Activated CD4-positive, alpha-beta T cell treated with anti-CD3 and anti-CD28 coated beads, Interleukin-2, amount 50 U/mL, for 24 hours (primary cell): ENCODE measurements around the gene GALNT17.

Experiments
- DNase-seq, 2 donors: peaks; one replicate each; pipeline ENCODE4 v3.0.0-alpha.2; 2020; ENCODE audit warnings: low read depth in 1 of 2, low spot score in 1 of 2

The GALNT17 gene

DNA sequence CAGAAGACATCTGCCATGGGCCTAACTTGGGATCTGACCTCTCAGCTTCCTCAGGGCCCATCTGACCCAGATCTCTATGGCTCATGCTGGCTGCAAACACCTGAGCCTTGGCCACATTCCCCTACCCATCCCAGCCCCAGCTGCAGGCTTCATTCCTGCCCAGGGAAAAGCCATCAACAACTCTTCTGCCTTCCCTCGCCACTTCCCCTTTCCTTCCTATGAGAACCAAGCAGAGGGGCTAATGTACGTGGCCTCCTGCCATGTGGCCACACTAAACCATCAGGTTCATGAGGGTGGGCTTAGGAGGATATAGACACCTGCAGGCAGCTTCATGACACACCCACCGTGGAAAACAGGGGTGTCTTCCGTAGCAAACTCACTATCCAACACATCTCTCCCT is 312.2 kb downstream of the GALNT17 start:
- no peak for DNase-seq

DNA sequence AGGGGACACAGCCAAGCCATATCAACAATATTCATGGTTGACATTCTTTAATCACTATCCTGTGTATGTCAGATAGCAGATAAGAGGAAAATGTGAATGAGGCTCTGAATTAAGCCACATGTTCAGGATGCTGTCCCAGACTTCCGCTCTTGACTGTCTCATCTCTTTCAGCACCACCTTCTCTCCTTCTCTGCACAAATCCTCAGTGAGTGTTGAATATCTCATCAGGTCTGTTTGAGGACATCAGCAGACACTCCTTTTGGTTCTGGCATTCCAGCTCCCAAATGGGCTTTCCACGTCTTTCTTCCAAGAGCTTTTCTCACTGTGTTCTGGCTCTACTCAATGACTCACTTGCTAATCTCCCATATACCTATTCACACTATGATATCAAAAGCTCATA is 321.7 kb downstream of the GALNT17 start:
- no peak for DNase-seq

DNA sequence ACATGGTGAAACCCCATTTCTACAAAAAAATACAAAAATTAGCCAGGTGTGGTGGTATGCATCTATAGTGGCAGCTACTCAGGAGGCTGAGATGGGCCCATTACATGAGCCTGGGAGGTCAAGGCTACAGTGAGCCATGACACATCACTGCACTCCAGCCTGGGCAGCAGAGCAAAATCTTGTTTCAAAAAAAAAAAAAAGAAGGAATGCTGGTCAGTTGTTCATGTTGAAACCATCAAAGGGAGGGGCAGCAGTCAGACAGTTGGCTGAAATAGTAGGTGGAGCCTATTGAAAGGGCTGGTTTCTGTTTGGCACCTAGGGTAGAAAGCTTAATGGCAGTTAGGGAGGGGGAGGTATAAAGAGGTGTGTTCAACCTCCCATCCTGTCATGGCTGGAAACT is 323.0 kb downstream of the GALNT17 start:
- no peak for DNase-seq

DNA sequence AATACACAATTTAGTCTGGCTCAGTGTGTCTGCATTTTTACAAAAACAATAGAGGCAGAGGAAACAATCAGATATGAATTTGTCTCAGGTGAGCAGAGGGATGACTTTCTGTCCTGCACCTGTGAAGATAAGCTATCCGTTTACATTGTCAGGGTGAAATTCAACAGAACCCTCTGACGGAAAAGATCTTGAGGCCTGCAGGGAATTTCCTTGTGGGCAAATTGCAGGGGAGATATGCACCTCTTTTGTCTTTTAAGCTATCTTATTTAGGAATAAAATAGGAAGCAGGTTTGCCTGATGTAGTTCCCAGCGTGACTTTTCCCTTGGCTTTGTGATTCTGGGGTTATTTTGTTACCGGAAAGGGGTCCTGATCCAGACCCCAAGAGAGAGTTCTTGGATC is 325.1 kb downstream of the GALNT17 start:
- DNase-seq = no peak

DNA sequence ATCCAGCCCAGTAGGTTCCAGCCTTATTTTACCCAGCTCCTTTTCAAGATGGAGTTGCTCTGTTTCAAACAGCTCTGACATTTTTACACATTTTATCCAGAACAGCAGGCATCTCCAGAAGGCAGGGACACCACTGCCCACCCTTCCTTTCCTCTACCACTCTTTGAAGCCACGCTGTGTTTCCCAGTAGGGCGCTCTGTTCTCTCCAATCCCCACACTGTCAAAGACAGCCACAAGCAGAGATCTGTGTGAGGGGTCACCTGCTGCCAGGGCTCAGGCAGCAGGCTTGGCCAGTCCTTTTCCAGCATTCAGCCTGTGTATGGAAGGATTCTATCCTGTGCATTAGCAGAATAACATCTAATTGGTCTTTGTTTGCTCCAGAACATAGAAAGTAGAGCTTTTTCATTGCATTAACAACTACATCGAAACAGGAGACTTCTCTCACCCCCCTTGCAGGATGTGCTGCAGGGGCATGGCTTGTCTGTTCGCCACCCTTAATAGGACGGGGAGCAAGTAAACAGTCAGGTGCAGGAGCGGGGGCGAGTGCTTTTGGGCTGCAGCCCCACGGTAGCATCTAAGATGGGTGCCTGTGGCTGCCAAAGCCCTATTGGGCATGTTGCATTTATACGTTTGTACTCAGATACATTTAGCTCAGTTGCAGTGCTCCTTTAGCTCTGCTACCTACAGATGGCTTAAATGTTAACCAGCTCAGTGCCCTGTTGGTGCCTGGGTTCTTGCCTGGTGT is 326.1 kb downstream of the GALNT17 start:
- no peak for DNase-seq

DNA sequence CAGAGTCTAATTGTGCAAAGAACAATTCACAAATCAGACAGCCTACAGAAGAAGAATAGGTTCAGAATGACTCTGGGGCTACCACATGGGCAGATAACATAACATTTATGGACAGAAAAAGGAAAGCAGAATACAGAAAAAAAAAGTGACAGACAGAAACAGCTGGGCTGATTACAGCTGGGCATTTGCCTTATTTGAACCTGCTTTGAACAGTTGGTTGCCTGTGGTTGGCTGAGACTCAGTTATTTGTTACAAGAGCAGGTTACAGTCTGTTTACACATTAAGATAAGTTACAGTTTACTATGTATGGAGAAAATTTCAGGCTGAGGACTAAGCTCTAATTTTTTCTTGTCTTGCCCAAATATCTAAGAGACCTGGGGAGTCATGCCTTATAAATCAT is 327.2 kb downstream of the GALNT17 start:
- no peak for DNase-seq

DNA sequence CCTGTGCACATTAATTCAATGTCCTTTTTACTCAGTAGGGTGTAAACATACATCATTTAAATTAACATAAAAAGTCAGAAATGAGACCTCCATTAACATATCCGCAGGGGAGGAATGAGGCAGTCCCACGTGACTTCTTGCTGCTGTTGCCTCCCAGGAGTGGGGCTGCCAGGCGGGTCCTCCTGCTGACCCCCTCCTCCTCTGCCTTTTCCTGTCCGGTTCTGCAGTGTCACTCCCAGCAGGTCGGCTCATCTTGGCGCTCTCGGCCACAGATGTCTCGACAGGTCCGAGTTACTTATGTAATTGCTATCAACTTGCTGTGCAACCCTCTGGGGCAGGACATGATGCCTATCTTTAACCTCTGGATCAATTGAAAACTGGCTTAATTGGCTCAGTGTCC is 329.6 kb downstream of the GALNT17 start:
- no peak for DNase-seq

DNA sequence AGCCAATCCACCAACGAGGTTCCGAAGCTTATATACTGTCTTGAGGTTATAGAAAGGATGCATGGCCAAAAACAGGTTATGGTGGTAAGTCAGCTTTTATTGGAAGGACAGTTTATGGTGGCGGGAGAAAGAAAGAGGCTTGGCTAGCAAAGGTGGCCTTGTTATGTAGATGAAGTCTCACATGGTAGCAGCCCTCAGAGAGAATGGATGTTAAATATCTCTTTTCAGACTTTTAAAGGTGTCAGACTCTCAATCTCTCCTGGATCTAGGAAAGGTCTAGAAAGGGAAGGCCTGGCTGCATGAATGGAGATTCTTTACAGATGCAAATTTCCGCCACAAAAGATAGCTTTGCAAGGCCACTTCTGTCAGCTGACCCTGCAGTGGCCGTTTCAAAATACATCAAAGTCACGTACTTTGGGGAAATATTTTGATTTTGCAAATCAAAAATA is 333.8 kb downstream of the GALNT17 start:
- no peak for DNase-seq

DNA sequence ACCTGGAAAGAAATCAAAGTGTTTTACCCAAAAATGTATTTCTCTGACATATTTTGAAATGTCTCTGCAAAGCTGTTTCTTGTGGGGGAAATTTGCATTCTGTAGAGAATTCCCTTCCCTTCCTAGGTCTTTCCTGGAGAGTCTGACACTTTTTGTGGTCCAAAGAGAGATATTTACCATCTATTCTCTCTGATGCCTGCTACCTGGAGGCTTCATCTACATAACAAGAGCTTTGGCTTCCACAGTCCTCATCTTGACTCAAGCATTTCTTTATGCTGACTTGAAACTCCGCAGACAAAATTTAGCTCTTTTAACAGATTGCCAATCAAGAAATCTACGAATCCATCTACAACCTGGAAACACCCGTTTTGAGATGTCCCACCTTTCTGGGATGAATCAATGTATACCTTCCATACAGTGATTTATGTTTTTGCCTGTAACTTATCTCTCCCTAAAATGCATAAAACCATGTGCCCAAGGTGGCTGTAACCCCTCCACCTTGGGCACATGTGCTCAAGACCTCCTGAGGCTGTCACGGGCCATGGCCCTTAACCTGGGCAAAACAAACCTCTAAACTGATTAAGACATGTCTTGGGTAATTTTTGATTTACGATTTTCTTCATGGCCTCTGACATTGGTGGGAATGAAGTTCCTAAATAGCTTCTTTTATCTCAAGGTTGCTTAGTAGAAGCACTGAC is 334.7 kb downstream of the GALNT17 start:
- DNase-seq = no peak

DNA sequence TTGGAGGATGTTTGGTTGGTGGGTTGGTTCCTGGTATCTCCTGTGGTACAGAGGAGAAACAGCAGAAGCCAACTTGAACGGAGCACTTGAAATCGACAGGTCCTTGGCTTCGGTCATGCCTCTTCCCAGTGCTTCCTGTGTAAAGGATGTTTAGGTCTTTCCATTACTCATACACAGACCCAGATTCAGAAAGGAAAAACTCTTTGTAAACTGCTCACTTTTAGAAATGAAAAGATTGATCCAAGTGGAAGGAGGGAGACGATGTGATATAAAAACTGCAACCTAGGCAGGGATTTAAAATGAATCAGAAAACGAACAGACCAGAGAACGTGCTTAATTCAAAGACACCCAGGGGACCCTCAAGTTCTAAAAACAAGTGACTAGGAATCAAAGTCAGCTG is 338.4 kb downstream of the GALNT17 start:
- DNase-seq = no peak

DNA sequence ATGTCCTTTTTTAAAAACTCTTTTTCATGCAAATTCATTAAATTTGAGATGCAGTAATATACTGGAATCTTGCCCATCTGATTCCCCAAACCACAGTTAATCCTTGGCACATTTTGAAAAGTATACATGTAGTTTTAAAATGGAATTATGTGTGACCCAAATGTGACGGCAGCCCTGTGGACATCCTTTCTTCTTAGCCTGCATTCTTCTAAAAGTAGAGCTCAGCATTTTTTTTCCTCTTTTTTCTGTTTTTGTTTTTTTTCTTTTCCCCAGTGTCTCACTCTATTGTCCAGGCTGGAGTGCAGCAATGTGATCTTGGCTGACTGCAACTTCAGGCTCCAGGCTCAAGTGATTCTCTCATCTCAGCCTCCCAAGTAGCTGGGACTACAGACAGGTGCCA is 338.9 kb downstream of the GALNT17 start:
- no peak for DNase-seq

DNA sequence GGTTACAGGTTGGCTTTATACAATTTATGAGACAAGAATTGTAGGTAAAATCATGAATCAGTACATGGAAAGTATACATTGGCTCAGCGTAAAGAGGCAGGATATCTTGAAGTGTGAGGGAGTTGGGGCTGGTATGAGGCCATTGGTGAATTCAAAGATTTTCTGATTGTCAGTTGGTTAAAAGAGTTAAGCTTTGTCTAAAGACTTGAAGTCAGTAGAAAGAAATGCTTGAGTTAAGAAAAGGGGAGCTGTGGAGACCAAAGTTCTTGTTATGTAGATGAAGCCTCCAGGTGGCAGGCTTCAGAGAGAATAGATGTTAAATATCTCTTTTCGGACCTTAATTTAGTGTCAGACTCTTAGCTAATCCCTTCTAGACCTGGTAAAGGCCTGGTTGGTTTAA is 341.0 kb downstream of the GALNT17 start:
- DNase-seq = no peak

DNA sequence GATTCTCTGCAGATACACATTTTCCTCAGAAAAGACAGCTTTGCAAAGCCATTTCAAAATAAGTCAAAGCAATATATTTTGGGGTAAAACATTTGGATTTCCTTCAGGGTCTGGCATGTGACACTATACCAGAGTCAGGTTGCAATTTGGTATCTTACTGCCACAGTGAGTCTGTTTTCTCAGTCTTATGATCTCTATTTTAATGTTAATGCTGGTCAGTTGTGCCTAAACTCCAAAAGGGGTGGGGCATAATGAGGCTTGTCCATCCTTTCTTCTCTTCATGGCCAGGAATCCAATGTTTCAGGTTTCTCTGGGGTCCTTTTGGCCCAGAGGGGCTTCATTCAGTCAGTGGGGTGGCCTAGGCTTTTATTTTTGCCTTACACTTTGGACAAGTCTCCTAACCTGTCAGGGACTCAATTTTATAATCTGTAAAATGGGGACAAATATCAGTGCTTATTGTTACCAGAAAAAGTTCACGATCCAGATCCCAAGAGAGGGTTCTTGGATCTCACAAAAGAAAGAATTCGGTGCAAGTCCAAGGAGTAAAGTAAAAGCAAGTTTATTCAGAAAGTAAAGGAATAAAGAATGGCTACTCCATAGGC is 341.5 kb downstream of the GALNT17 start:
- DNase-seq = no peak

DNA sequence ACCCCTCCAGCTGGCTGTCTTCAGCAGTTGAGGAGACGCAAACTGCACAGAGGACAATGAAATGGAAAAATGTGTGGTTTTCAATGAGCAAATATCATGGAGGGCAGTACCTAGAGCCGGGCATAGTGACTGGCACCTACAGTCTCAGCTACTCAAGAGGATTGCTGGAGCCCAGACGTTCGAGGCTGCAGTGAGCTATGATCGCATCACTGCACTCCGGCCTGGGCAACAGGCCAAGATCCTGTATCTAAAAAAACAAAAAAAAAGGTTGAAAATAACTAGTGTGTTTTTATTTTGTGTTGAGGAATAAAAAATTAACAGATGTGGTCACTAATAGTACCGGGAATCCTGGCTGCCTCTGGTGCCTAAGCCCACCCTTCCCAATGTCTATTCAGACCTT is 345.5 kb downstream of the GALNT17 start:
- DNase-seq = no peak

DNA sequence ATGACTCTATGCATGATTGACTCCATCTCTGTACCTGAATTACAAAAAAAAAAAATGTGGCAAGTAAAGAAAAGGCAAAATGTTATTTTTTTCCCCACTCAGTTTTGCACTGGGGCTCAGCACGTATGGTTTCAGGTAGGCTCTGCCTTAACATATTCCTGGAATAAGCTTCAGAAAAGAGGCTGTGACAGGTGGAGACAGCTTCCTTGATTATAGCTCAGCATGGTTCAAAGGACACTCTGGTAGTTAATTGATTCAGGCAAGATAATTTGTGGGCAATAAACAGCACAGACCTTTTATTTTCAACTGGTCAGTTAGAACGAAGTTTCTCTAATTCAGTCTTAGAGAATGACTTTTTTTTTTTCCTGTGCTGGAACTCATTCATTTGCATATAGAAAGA is 347.3 kb downstream of the GALNT17 start:
- no peak for DNase-seq

DNA sequence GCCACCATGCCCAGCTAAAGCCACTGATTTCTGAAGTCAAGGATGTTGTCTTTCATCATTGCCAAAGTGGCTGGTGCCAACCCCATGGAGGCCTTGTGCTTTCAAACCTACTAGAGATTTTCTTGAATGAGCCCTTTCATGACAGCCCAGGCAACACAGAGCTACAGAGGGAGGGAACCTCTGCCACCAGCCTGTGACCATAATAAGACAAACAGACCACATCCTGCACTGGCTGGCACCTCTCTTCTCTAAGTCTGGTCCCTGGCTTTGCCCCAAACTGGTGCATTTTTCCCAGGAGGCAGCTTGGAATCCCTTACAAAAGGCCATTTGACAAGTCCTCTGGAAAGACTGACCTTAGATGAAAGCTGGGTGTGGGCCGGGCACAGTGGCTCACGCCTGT is 348.8 kb downstream of the GALNT17 start:
- no peak for DNase-seq

DNA sequence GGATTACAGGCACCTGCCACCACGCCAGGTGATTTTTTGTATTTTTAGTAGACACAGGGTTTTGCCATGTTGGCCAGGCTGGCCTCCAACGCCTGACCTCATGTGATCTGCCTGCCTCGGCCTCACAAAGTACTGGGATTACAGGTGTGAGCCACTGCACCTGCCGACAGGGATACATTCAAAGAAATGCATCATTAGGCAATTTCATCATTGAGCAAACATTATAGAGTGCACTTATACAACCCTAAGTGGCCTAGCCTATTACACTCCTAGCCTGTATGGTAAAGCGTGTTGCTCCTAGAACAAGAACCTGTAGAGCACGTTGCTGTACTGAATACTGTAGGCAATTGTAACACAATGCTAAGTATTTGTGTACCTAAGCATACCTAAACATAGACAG is 350.3 kb downstream of the GALNT17 start:
- no peak for DNase-seq

DNA sequence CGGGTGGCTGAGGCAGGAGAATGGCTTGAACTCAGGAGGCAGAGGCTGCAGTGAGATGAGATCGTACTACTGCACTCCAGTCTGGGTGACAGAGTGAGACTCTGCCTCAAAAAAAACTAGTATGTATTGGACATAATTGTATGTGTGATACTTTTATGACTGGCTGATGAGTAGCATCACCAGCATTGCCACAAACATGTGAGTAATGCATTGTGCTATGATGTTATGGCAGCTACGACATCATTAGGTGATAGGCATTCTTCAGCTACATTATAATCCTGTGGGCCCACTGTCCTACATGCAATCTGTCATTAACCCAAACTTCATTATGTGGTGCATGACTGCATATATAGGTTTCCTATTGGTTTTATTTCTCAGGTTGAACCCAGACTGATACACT is 352.4 kb downstream of the GALNT17 start:
- no peak for DNase-seq

DNA sequence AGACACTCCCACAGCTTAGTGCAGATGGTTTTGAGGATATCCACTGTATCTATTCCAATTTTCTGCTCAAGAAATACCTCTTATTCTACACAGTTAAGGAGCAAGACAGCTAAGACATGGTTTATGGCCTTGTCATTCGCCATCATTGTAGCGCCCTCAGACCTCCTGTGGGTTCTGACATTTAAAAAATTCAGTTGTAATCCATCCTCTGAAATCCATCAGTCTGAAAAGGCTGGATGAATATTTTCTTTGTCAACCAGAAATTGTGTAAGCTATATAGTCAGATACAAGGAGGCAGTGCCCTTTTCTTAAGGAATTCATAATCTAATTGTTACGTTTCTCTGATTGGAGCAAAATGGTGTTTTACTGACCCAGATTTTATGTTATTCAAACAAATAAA is 353.6 kb downstream of the GALNT17 start:
- no peak for DNase-seq

DNA sequence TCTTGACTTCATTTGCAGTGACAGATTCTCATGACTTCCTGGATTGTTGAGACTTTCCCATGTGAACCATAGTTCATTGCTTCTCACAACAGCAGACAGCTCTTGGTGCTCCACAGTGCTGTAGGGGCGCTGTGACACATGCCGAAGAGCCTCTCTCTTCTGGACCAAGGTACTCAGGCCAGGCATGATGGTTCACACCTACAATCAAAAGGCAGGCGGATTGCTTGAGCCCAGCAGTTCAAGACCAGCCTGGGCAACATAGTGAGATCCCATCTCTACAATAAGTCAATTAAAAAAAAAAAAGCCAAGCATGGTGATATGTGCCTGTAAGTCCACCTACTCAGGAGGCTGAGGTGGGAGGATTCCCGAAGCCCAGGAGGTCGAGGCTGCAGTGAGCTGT is 354.5 kb downstream of the GALNT17 start:
- no peak for DNase-seq

DNA sequence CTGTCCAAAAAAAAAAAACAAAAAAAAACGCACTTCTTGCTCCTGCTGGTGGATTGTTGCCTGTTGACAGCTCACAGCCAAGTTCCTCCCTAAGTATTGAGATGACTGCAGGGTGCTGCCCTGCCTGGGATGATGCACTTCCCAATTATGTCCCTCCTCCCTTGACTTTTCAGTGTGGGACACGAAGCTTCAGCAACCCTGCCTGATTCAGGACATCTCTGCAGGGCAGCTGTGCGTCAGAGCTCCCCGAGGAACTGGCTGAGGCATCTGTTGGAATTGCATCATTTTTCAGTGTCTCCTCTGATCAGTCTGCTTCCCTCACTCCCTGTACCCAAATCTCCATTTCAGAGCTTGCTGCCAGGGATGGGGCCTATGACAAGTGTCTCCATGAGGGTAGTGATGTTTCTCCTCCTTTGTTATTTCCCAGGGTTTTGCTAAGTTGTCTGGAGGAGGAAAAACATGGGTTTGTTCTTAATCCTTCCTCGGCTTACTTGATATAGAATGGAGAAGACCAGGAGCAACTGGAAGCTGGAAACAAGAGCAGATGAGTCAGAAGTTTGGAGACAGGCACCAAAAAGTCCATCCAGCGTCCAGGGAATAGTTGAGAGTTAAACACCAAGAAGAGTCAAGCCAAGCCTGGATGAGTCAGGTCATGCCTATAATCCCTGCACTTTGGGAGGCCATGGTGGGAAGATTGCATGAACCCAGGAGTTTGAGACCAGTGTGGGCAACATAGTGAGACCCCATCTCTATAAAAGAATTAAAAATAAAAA is 355.1 kb downstream of the GALNT17 start:
- no peak for DNase-seq

DNA sequence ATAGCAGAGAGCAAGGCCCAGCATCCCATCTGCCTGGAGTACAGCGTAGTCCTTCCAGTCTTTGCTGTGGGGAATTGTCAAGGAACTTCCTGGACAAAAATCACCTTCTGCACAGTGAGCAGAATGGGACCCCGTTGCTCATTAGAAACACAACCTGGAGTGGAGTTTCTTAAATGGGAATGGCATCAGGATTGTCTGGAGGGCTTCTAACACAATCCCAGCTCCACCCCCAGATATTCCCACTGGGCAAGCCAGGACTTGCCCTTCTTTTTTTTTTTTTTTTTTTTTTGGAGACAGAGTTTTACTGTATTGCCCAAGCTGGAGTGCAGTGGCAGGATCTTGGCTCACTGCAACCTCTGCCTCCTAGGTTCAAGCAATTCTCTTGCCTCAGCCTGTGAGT is 356.4 kb downstream of the GALNT17 start:
- DNase-seq = no peak
